ENCODE data around the gene DDX1. TPM values are rescaled to one million over a fixed set of nuclear protein-coding genes. Genes with fewer than 3 reads are reported as not detected.

The DDX1 gene
- total and polyA plus RNA-seq, 7 donors = 116 to 166 (median 132) TPM

- intact Hi-C loops (cut with DNase I) = no loop called here
- Histone ChIP-seq H3K4me3 (no peak overlapping the region), H3K27me3 (ENCODE audit: insufficient read depth in 3 of 3, low read length in 2 of 3) (no peaks in the 10 kb centered on the region), H3K27ac (no peak overlapping the region), H3K36me3 (ENCODE audit: insufficient read depth in 1 of 2, low read depth in 1 of 2) (peaks cover 15 to 100% of the 10 kb centered on the region in 2 donors), H3K9me3 (no peaks in the 10 kb centered on the region), H3K4me1 (no peaks in the 10 kb centered on the region)
- no peak for TF ChIP-seq CTCF (IDR thresholded peaks at IDR 0.05)
- DNase-seq = no peak
- 84 to 90% (median 86%) methylated on average over 9 of the region's 9 CpGs for WGBS, 3 donors
- ATAC-seq = no peak
Measured at GRCh38 chr2:15627817-15628684, 36.4 kb downstream of the DDX1 start.

GRCh38 chr2:15628899-15629855 lies 37.5 kb downstream of the DDX1 start:
- no peak overlapping the region for H3K27ac ChIP-seq
- 95 to 98% (median 97%) methylated on average over 5 of the region's 5 CpGs for WGBS, 3 donors
- intact Hi-C loops (cut with DNase I) = no loop called here
- no peak for TF ChIP-seq CTCF (IDR thresholded peaks at IDR 0.05)
- H3K4me3 ChIP-seq = no peak overlapping the region
- no peaks in the 10 kb centered on the region for H3K9me3 ChIP-seq
- DNase-seq (no peak), ATAC-seq (no peak)
- no peaks in the 10 kb centered on the region for H3K27me3 ChIP-seq (ENCODE audit: insufficient read depth in 3 of 3, low read length in 2 of 3)
- no peaks in the 10 kb centered on the region for H3K4me1 ChIP-seq
- peaks cover 15 to 100% of the 10 kb centered on the region in 2 donors for H3K36me3 ChIP-seq (ENCODE audit: insufficient read depth in 1 of 2, low read depth in 1 of 2)

- Histone ChIP-seq H3K27me3 (ENCODE audit: insufficient read depth in 3 of 3, low read length in 2 of 3) (no peaks in the 10 kb centered on the region), H3K36me3 (ENCODE audit: insufficient read depth in 1 of 2, low read depth in 1 of 2) (peaks cover 12 to 100% of the 10 kb centered on the region in 2 donors), H3K4me3 (no peak overlapping the region), H3K4me1 (no peaks in the 10 kb centered on the region), H3K27ac (peak overlapping the region; percentile 14), H3K9me3 (no peaks in the 10 kb centered on the region)
- no peak for DNase-seq
- intact Hi-C loops (cut with DNase I) = loop anchor here (5.0 to 10.0 kb wide), 4 partner anchors 33 to 974 kb away; no protein-coding TSS in a partner anchor
- TF ChIP-seq CTCF (IDR thresholded peaks at IDR 0.05) = no peak
- no peak for ATAC-seq
- WGBS, 3 donors = 54 to 57% (median 56%) methylated on average over 4 of the region's 4 CpGs
Measured at GRCh38 chr2:15630121-15630977, 38.7 kb downstream of the DDX1 start.

- intact Hi-C loops (cut with DNase I) = loop anchor here (5.0 to 10.0 kb wide), 4 partner anchors 34 to 974 kb away; no protein-coding TSS in a partner anchor
- ATAC-seq (no peak), DNase-seq (no peak)
- 63 to 79% (median 68%) methylated on average over 7 of the region's 7 CpGs for WGBS, 3 donors
- H3K27me3 ChIP-seq (ENCODE audit: insufficient read depth in 3 of 3, low read length in 2 of 3) = no peaks in the 10 kb centered on the region
- no peak for TF ChIP-seq CTCF (IDR thresholded peaks at IDR 0.05)
- H3K36me3 ChIP-seq (ENCODE audit: insufficient read depth in 1 of 2, low read depth in 1 of 2) = peaks cover 12 to 99% of the 10 kb centered on the region in 2 donors
- H3K27ac ChIP-seq = no peak overlapping the region
- H3K4me1 ChIP-seq = no peaks in the 10 kb centered on the region
- H3K9me3 ChIP-seq = no peaks in the 10 kb centered on the region
- H3K4me3 ChIP-seq = no peak overlapping the region
Measured at GRCh38 chr2:15630978-15631719, 39.5 kb downstream of the DDX1 start.

Data from psoas muscle (tissue), 8 donors.